Inferior parietal cortex (tissue), 1 donor: ENCODE data around the gene COL28A1.

Source experiments
- DNase-seq: peaks from one replicate; pipeline ENCODE4 v3.0.0-alpha.2; 2016; ENCODE audit errors: extremely low spot score

The COL28A1 gene

DNA sequence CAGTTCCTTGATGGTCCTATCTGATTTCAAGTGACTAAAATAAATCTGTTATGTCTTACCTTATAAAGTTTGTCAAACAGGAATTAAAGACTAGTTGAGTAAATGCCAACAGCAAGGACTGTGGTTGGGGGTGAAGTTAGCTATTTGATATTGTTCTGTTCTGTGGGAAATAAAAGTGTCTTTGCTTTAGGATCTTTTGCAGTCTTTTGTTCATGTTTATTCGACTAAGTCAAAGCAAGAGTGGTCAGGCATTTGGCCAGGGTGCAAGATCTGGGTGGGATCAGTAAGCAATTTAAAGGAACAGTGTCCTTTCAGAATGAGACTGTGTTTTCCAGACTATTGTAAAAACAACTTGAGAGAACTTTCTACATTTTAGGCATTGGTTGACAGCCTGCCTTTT, at the start of gene COL28A1:
Gene COL28A1, minus strand, starts transcription at position 183 of the 400 bp plus-strand sequence. CDS start 2,998 bp downstream, outside the sequence.
- DNase-seq: no peak

DNA sequence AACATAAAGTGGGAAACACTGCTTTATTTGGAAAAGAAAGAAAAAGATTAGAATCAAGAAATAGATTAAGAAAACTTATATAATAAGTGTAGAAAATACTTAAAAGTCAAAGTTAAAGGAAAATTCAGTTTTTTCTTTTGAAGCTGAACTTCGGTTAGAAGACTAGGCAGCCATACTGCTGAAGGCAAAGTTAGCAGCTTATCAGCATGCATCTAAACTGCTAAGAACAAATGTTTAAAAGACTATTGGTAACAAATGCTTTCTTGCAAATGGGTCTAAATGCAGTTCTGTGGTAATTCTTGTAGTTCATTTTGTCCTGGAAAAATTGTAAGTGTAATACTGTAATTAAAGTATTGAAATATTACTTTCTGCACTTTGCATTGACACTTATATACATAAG, 49.0 kb upstream of the COL28A1 start:
- no peak for DNase-seq

- DNase-seq: no peak
Observed at GRCh38 chr7:7583731-7584130, 48.1 kb upstream of the COL28A1 start.

- no peak for DNase-seq
Observed at GRCh38 chr7:7582596-7582995, 46.9 kb upstream of the COL28A1 start.

DNA sequence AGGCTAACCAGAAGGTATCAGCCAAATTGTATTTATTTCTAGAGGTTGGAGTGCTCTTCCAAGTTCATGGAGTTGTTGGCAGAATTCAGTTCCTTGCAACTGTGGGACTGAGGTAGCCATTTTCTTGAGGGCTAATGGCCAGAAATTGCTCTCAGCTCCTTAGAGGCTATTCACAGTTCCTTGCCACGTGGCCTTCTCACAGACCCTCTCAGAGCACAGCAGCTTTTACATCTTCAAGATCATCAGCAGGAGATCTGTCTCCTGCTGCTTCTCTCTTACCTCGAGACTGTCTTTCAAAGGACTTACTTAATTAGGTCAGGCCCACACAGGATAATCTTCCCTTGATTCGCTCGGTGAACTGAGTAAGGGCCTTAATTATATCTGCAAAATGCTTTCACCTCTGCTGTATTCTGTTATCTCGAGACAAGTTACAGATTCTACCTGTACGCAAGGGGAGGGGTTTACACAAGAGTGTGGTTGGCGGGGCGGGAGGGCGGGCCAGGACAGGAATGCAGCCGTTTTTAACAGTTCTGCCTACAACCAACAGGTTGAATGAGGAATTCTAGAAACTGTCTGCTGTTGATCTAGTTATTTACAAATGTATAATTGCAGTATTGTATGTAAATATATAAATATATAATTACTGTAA, 46.0 kb upstream of the COL28A1 start:
- no peak for DNase-seq

- DNase-seq: no peak
Observed at GRCh38 chr7:7579638-7580037, 44.0 kb upstream of the COL28A1 start.

- no peak for DNase-seq
Observed at GRCh38 chr7:7577888-7578287, 42.2 kb upstream of the COL28A1 start.

DNA sequence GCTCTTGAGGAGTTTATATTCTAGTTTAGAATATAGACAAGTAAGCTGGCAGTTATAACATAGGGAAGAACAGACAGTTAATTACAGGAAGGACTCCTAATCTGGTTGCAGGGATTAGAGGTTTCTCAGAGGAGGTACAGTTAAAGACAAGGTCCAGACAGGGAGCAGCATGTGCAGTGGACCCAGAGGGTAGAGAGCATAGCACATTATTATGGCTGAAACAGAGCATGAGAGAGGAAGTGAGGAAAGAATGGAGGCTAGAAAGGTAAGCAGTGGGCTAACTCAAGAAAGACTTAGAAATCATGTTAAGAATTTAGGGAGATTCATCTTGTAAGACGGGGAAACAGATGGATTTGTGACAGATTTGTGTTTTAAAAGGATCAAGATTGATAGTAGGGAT, 40.7 kb upstream of the COL28A1 start:
- DNase-seq: no peak

DNA sequence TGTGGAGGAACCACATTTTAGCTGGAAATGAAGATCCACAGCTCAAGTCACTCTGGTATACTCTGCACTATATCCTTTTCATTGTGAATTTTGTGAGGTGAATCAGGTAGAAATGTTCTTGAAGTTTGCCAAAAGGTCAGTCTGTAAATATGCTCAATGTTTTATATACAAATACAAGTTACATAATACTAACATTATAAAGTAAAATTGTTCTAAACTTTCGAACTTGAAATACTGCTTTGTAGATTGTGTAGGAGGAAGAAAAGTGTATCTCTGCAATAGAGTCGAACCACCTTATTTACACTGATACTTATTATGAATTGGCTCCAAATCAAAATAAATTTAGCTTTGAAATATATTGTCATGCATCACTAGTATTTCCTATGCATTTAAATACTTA, 38.0 kb upstream of the COL28A1 start:
- DNase-seq: no peak

DNA sequence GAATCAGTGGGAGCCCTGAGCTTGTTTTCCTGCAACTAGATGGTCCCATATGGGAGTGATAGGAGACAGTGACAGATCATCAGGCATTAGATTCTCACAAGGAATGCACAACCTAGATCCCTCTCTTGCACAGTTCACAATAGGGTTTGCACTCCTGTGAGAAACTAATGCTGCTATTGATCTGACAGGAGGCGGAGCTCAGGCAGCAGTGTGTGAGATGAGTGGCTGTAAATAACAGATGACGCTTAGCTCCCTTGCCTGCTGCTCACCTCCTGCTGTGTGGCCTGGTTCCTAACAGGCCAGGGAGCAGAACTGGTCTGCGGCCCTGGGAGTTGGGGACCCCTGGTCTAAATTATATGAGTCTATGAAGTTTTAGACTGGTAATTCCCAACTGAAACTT, 34.9 kb upstream of the COL28A1 start:
- no peak for DNase-seq

GRCh38 chr7:7569615-7570014, 33.9 kb upstream of the COL28A1 start:
- DNase-seq: no peak

GRCh38 chr7:7569081-7569527, 33.4 kb upstream of the COL28A1 start:
- DNase-seq: no peak

DNA sequence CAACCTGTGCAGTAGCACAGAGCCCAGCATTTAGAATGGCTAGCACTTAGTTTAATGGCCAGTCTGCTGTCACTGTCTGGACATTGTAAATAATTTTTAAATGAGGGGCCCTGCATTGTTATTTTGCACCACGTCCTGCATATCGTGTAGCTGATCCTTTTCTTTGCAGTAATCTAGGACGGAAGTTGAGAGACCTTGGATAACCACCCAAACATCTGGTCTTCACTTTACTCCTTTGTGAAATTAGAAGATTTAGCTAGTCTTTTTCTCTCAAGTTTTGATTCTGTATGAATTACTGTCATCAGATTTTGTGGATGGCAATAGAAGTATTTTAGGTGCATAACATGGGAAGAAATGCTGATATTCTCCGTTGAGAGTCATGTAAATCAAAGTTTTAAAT, 32.9 kb upstream of the COL28A1 start:
- DNase-seq: no peak

DNA sequence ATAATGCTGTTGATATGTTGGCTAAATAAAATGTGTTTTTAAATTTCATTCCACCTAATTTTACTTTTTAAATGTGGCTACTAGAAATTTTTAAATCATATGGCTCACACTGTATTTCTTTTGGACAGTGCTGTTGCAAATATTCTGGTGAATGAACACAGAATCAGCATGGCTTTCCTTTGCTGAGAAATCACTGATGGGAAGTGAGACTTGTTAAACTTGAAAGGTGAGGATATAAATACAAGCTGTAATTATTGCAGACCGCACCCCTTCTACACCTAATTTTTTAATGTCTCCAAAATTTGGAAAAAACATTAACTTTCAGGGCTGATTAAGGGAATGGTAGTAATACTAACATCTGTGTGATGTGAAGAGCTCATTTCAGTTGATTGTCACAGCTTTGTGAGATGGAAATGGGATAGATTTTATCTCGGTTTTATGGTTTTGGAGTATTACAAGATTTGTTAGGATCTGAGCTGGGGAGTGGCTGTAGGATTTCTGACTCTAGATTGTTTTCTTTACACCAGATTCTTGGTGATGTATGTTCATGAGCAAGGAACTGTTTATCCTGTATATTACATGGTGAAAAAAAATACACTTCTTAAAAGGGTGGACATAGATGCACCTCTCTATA, 32.3 kb upstream of the COL28A1 start:
- no peak for DNase-seq

DNA sequence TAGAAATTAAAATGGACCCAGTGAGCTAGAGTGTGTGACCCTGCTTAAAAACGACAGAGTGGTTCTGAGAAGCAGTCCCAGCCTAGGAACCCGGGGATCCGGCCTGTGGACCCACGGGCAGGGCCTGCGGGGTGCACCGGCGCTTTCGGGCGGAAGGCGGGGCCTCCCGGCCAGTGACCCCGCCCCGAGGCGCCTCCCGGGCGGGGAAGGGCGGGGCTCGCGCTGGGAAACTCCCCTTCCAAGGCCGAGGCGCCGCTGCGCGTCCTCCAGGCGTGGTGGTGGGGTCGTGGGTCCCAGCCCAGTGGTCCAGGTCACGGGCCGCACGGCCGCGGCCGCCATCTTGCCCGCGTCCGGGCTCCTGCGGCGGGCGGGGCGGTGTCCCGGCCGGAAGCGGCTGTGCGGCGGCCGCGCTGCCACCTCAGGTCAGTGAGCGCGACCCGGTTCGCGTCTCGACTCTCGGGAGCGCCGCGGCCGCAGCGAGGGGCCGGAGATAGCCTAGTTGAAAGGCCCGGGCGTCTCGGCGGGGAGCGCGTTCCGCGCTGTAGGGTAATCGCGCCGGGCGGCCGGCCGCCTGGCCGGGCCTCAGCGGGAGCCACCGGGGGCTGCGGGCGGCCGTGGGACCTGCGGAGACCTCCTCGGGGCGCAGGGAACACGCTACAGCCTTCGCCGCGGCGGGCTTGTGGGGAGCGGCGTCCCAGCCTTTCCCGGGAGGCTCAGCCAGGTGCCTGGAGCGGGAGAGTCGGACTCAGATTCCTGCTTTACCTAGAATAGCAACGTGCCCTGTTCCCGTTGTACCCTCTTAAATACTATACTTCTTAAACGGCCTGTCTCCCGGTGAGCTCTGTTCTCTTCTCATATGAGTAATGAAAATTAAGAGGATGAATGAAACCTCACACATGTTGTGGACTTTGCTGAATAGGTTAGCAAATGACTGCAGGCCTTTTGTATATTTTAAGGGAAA, 31.3 kb upstream of the COL28A1 start, which contains the start of gene MIOS:
Gene MIOS, plus strand, starts transcription at position 234 of the 961 bp plus-strand sequence. CDS start 5,592 bp downstream, outside the sequence.
- DNase-seq: peak; percentile 72

DNA sequence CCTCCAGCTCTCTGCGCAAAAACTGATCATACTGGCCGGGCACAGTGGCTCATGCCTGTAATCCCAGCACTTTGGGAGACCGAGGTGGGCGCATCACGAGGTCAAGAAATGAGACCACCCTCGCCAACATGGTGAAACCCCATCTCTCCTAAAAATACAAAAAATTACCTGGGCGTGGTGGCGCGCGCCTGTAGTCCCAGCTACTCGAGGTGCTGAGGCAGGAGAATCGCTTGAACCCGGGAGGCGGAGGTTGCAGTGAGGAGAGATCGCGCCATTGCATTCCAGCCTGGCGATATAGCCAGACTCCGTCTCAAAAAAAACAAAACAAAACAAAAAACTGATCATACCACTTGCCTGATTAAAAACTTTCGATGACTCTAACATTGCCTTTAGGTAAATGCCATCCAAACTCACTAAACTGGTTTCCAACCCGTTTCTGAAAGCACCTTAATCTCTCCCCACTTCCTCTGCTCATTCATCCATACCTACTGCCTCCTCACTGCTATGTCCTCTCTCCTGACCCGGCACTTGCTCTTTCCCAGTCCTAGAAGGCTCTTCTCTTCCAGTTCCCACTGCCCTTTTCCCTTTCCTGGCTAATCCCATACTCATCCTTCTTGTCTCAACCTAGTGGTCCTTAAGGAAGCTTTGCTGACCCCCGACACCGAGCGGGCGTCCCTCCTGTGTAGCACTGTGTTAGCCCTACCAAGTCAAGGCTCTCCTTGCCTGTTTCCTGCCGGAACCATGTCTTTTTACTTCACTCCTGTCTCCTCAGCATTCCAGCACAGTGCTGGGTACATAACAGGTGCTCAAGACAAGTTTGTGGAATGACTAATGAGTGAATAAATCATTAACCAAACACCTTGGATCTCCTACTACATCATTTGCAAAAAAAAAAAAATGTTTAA, 30.3 kb upstream of the COL28A1 start:
- DNase-seq: no peak

DNA sequence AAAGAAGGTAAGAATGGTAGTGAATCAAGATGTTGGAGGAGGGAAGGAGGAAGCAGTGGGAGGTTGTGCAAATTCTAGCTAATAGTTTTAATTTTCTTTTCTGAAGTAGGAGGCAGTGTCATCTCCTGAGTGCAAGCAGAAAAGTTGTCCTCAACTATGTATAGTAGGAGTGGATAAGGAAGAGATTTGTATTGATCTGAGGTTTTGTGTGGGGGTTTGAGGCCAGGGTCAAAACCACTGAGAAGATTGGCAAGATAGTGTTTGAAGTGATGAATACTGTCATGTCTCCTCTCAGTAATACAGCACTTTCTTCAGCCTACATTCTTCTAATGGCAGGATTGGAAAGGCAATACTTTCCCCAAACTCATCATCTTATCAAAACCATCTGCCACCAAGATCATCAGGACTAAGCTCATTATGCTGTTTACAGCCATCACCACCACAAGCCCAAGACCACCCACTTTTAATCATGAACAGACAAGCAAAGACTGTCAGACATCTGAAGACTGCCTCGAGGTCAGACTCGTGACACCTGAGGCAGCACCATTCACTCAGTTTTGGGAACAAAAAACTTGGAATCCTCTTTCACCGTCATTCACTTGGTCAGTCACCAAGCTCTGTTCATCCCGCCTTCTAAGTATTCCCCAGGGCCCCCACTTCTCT, 29.5 kb upstream of the COL28A1 start:
- no peak for DNase-seq

DNA sequence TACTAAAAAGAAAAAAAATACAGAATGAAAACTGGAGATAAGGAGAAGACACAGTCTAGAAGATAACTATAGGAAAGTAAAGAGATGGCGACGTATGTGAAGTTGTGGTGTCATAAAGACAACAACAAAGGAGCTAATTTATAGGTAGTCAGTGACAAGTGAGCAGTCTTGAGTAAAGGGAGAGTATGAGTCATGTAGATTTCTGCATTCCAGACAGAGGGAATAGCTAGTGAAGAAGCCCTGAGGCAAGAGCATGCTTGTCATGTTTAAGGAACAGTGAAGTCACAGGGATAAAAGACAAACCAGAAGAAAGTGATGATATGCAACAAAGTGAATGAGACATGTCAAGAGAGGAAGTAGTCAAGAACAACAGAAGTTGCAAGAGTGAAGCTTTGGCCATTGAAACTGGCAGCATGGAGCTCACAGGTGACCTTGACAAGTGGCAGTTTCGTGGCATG, 28.7 kb upstream of the COL28A1 start:
- no peak for DNase-seq

DNA sequence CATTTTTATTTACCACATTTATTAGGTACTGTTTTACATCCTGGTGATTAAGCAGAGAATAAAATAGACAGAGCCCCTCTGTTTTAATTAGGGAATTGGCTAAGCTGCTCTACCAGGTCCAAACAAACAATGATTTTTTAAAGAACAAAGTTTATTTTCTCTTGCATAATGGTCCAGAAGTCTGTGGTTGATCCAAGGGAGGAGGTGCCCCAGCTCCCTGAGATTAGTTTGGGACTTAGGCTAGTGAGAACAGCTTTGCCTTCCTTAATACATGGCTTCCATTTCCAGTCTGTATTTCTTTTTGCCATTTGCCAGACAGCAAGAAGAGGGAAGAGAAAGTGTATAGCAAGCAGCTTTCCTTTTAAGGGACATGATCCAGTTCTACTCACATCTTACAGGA, 28.1 kb upstream of the COL28A1 start:
- DNase-seq: no peak

- DNase-seq: no peak
Observed at GRCh38 chr7:7563269-7563668, 27.6 kb upstream of the COL28A1 start.

- DNase-seq: no peak
Observed at GRCh38 chr7:7562736-7563135, 27.1 kb upstream of the COL28A1 start.
